HG02759 (cell line): ENCODE data around the gene NOC2L.
"Not testable (repeated sequence)": the region's sequence is repeated elsewhere in the genome, so short reads cannot be mapped to it uniquely, and the experiment has no call there.

Experiments
- ATAC-seq: cut with Tn5 transposase; IDR thresholded peaks from one replicate; pipeline ENCODE4 v1.9.1; 2021; ENCODE audit warnings: mild to moderate bottlenecking, moderate library complexity; ENCODE audit not compliant: unreplicated experiment

The NOC2L gene

DNA sequence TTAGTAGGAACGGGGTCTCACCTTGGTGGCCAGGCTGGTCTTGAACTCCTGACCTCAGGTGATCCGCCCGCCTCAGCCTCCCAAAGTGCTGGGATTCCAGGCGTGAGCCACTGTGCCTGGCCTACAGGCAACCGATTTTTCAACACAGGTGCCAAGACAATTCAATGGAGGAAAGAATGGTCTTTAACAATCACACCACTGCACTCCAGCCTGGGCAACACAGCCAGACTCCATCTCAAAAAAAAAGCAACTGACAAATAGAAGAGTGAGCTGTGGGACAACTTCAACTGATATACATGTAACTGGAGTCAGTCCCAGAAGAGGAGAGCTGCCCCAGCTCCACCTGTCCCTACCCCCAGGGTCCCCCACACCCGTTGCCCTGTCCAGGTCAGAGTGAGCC is 35.5 kb upstream of the NOC2L start:
- ATAC-seq, result not testable (repeated sequence)

DNA sequence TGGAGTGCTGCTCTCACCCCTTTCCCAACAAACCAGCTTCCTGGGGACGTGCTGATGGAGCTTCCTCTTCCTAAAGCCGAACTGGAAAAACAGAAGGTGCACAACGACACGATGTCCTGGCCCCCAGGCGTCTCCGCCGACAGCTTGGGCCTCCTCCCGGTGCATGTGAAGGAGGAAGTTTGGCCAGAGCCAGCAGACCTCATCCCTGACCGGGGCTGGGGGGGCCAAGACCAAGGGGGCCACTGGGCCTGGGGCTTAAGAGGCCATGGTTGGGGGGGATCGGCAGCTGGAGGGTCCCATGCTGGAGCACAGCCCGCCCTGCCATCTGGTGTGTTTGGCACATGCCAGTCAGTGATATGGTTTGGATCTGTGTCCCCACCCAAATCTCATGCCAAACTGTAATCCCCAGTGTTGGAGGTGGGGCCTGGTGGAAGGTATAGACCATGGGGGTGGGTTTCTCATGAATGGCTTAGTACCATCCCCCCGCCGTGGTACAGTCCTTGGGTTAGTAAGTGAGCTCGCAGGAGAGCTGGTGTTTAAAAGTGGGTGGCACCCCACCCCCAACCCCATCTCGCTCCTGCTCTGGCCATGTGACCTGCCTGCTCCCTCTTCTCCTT is 34.4 kb upstream of the NOC2L start:
- ATAC-seq, result no peak

GRCh38 chr1:992362-992761 is 33.3 kb upstream of the NOC2L start:
- ATAC-seq, result no peak

GRCh38 chr1:991895-992294 is 32.8 kb upstream of the NOC2L start:
- no peak for ATAC-seq

GRCh38 chr1:991275-991674 is 32.2 kb upstream of the NOC2L start:
- not testable (repeated sequence) for ATAC-seq

- not testable (repeated sequence) for ATAC-seq
These were observed 29.0 kb upstream of the NOC2L start for GRCh38 chr1:988061-988460.

GRCh38 chr1:985126-985525 is 26.1 kb upstream of the NOC2L start:
- no peak for ATAC-seq

DNA sequence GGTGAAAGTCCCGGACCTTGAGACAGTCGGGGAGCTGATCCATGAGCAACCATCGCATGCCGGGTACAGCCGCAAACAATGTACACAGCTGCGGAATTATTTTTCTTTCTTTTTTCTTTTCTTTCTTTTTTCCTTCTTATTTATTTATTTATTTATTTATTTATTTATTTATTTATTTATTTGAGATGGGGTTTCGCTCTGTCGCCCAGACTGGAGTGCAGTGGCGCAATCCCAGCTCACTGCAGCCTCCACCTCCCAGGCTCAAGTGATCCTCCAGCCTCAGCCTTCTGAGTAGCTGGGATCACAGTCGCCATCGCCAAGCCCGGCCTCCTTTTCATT is 25.4 kb upstream of the NOC2L start:
- ATAC-seq, result no peak

DNA sequence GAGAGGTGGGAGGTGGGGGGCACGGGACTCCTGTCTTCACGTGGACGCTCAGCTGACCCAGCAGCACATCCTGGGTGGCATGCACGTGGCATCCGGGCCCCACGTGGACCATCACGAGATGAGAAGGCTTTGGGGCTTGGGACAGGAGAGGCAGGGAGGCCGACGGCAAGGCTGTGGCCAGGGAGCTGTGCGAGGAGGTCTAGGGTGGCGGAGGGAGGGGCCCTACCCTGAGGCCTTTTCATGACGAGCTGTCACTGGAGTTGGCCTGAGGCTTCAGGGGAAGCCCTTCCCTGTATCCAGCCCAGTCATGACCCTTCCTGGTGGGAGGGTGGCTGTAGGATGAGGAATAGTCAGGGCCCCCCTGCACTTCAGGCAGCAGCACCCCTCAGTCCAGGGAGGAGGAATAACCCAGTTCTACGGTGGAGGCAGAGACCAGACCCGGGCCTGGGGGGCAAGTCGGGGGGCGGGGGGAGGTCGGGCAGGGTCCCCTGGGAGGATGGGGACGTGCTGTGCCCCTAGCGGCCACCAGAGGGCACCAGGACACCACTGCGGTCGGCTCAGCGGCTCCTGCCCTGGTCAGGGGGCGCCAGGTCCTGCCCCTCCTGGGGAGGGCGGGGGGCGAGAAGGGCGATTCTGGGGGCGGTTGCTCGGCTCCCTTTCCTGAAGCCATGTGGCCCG is 24.9 kb upstream of the NOC2L start:
- no peak for ATAC-seq

DNA sequence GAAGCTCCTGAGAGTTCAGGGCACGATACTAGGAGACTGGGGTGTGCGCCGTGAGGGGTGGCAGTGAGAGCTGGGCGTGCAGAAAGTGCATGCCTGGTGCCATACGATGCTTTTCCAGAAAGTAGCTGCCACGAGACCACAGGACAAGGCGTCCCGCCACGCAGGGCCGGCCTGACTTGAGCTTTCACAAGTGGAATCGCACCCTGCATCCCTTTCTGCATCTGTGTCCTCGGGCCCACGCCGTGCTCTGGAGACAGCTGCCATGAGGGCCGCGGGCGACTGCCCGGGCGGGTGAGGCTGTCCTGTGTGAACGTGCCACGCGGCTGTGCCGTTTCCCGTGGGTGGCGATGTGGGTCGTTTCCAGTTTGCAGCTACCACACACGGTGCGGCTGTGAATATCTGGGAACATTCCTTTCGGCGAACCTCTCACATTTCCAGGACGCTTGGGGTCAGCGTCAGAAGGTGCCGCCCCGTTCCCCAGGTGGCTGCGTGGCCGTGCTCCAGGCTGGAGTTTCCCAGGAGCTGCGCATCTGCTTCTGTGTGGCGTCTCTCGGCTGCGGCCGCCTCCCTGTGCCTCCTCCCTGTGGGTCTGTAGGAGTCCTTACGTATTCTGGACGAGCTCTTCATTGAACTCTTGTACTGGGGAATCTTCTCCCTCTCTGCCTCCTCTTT is 23.8 kb upstream of the NOC2L start:
- ATAC-seq, result no peak

- no peak for ATAC-seq
These were observed 23.0 kb upstream of the NOC2L start, which contains the start of gene PERM1 for GRCh38 chr1:981955-982558. TSS of gene PERM1 (minus strand) at chr1:982093. CDS start at chr1:981029, 1,064 bp downstream.

DNA sequence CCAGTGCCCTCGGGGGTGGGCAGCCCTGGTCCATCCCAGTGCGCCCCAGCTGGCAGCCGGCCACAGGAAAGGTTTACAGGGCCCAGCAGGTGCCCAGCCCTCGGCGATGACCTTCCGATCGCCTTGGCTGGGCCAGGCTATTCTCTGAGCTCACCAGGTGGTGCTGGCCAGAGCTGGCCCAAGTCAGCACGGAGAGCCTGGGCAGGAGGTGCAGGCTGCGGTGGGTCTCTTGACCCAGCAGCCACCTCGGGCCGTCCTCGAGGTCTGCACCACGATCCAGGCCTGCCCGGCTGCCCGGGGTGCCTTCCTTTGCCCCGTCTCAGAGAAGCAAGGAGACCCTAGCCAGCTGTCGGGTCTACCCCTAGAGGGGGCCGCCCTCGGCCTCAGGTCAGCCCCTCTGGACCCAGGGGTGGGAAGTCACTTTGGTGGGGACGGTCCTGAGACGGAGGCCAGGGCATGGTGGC is 22.5 kb upstream of the NOC2L start:
- ATAC-seq, result no peak

DNA sequence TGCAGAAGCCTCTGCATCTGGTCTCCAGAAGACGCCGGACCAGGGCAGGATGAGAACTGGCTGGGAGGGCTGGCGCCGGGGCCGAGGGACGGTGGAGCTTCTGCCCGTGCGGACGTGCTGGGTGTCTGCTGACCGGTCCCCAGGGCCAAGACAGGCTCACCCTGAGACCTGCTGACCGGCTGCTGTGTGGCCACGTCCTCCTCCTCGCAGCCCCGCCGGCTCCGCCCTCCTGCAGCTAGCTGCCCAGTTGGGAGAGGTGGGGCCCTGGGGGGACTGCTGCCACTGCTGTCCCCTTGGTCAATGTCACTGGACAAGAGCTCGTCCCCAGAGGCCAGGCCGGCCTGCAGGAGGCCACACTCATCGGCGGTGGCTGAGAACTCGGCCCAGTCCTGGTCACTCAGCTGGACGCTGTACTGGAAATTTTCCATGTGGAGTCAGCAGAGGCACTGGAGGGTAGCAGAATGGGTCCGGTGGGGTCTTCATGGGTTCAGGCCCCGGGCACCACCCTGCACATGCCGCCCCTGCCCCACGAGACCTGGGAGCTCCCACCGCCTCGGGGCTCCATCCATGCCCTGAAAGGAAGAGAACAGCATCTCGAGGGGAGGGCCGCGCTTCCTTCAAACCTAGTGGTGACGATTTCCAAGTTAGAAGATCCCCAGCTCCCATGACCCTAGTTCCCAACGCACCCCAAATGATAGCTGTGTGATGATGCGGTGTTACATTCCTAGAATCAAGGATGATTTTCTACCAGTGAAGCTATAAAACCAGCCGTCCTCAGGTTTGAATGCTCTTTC is 21.7 kb upstream of the NOC2L start:
- ATAC-seq, result no peak

- ATAC-seq, result no peak
These were observed 21.1 kb upstream of the NOC2L start for GRCh38 chr1:980137-980571.

DNA sequence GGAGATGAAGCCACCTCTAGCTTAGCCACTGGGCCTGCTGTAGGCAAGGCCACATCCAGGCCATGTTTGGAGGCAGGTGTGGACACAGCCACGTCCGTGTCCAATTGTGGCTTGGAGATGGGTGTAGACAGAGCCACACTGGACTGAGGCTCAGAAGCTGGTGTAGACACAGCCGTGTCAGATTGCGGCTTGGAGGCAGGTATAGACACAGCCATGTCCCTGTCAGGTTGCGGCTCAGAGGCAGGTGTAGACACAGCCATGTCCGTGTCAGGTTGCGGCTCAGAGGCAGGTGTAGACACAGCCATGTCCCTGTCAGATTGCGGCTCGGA is 20.7 kb upstream of the NOC2L start:
- ATAC-seq, result no peak

DNA sequence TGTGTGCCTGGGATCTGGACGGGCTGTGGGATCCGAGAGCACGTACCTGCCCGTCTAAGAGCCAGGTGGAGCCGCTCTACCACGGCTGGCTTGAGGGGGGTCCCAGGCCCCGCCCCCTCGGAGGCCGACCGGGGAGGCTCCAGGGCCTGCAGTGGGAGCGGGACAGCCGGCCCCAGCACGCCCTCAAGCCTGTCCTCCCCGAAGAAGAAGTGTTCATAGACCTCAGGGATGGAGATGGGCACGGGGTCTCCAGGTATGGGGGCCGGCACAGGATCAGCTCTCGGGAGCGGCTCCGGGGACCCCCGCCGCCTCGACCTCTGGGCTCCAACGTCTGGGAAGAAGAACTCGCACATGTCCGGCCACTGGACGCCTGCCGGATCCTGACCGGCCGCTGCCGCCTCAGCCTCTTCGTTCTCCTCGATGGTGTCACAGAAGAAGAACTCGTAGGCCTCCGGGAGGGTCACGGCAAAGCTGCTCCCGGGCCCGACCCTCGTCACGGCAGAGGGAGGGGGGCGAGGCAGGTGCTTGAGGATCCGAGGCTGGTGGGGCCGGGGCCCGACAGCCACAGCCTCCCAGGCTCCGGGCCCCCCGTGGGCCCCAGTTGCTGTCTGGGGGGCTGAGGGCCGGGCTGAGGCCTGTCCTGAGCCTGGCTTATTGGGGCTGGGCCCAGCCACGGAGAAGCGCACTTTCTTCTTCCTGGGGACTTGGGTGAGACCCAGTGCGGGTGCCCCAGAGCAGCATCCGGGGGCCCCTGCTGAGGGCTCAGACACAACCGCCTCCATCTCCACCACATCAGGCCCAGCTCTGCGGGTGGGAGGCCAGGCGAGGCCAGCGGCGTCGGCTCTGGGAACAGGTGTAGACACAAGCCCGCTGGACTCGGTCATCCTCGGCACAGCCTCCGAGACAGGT is 20.0 kb upstream of the NOC2L start:
- no peak for ATAC-seq

DNA sequence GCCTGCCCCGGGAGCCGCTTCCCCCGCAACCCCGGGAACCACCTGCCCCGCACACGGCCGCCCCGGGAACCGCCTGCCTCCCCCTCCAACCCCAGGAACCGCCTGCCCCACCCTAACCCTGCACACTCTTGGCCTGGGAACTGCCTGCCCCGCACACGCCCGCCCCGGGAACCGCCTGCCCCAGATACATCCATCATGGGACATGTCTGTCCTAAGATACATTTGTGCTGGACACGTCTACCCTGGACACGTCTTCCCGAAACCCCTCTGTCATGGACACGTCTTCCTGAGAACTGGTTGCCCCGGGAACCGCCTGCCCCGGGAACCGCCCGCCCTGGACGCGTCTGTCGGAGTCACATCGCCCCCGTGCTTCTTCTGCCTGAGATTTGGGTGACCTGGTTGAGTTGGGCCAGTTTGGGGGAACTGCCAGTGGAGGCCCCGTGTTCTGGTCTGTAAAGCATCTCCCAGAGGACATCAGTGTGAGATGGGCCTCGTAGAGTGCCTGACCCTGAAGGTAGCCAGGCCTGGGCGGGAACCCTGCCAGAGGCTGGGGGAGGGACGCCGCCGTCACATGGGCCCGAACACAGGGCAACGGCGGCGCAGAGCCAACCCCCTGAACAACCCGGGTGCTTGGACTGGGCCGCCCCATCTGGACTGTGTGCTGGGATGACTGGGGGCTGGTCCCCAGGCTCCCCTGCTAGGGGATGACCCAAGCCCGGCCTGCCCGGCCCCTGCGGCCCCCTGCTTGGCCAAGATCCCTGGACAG is 19.2 kb upstream of the NOC2L start:
- no peak for ATAC-seq

DNA sequence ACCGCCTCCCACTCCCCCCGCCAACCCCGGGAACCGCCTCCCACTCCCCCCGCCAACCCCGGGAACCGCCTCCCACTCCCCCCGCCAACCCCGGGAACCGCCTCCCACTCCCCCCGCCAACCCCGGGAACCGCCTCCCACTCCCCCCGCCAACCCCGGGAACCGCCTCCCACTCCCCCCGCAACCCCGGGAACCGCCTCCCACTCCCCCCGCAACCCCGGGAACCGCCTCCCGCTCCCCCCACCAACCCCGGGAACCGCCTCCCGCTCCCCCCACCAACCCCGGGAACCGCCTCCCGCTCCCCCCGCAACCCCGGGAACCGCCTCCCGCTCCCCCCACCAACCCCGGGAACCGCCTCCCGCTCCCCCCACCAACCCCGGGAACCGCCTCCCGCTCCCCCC is 17.7 kb upstream of the NOC2L start:
- ATAC-seq, result not testable (repeated sequence)
